HepG2 (cell line): ENCODE results near the gene EEFSEC. TPM values are rescaled to one million over a fixed set of nuclear protein-coding genes. Genes with fewer than 3 reads are reported as not detected.

ENCODE experiments used
- ATAC-seq: fragments of 200-7000 bp; cut with Tn5 transposase; 3 replicates; pipeline ENCODE4 v1.9.1; 2020; ENCODE audit warnings: mild to moderate bottlenecking, moderate library complexity
- BruUV-seq: library from RNA; stranded (reverse); fragments of 400-500 nt; replicated peaks from 2 replicates; lab custom pipeline; 2021; lab: Mats Ljungman, UMichigan
- CTCF ChIA-PET: fragments of 300-600 bp; formaldehyde crosslinking; extraction: SDS; loops from one replicate; lab custom pipeline; 2021; ENCODE audit warnings: low total read pairs, inconsistent platforms, low intra/inter-chr PET ratio; lab: Yijun Ruan, JAX
- POLR2A ChIA-PET: fragments of 350-600 bp; sonication (Branson Sonifier 250); formaldehyde crosslinking; loops from one replicate; lab custom pipeline; 2020; ENCODE audit warnings: antibody characterized with exemption, inconsistent platforms; lab: Yijun Ruan, JAX
- DNase-seq: peaks from one replicate; pipeline ENCODE4 v3.0.0-alpha.2; 2015; ENCODE audit warnings: low spot score
- FAIRE-seq: peaks from 3 replicates; lab custom pipeline; 2011; peaks lifted over from hg19 to GRCh38; lab: Jason Lieb, UNC
- H2AFZ ChIP-seq: one replicate; pipeline ENCODE4 v1.6.1; 2011; ENCODE audit warnings: low read length, inconsistent platforms
- H3K27ac ChIP-seq: fragments of 300-600 bp; 3 replicates; pipeline ENCODE4 v1.8.0; 2011; ENCODE audit warnings: mixed run types, mild to moderate bottlenecking, mixed read lengths, low read length, inconsistent platforms; ENCODE audit not compliant: insufficient read depth; ENCODE audit errors: extremely low read length
- H3K27me3 ChIP-seq, 2 experiments: fragments of 200-600 bp in 1 of 2; 2 replicates in 1 of 2; 3 replicates in 1 of 2; pipeline versions ENCODE4 v1.6.0 to v1.8.0; 2011; ENCODE audit warnings: low read length in 2 of 2, mild to moderate bottlenecking in 2 of 2, moderate library complexity in 2 of 2, inconsistent platforms in 1 of 2; ENCODE audit not compliant: insufficient read depth in 2 of 2, control insufficient read depth in 1 of 2
- H3K36me3 ChIP-seq, 2 experiments: fragments of 200-600 bp in 1 of 2; replicated peaks in 1 of 2; 2 replicates in 1 of 2; 3 replicates in 1 of 2; pipeline versions ENCODE4 v1.5.1 to v1.8.0; 2011; ENCODE audit warnings: low read length in 2 of 2, inconsistent platforms in 1 of 2; ENCODE audit not compliant: insufficient read depth in 2 of 2, control insufficient read depth in 1 of 2
- H3K4me1 ChIP-seq: 2 replicates; pipeline ENCODE4 v1.5.1; 2012; ENCODE audit warnings: low read length, inconsistent platforms; ENCODE audit not compliant: insufficient read depth
- H3K4me2 ChIP-seq: 2 replicates; pipeline ENCODE4 v1.6.0; 2011; ENCODE audit warnings: low read depth, low read length, inconsistent platforms
- H3K4me3 ChIP-seq, 3 experiments: fragments of 200-600 bp in 1 of 3; sonication (generic), shearing (Covaris generic) in 1 of 3; replicated peaks in 1 of 3; 2 replicates each; pipeline ENCODE4 v1.5.1; 2011 to 2016; ENCODE audit warnings: low read length in 3 of 3, inconsistent platforms in 2 of 3, low read depth in 2 of 3, mild to moderate bottlenecking in 2 of 3, control low read depth in 1 of 3, mixed read lengths in 1 of 3; ENCODE audit not compliant: insufficient read depth in 1 of 3
- H3K79me2 ChIP-seq: one replicate; pipeline ENCODE4 v1.6.1; 2011; ENCODE audit warnings: low read length, inconsistent platforms; ENCODE audit not compliant: insufficient read depth
- H3K9ac ChIP-seq: 2 replicates; pipeline ENCODE4 v1.6.0; 2011; ENCODE audit warnings: mild to moderate bottlenecking, low read depth, low read length, inconsistent platforms; ENCODE audit not compliant: insufficient read depth
- H3K9me3 ChIP-seq: 2 replicates; pipeline ENCODE4 v1.5.1; 2012; ENCODE audit warnings: mild to moderate bottlenecking, low read length
- H4K20me1 ChIP-seq: 2 replicates; pipeline ENCODE4 v1.6.0; 2011; ENCODE audit warnings: inconsistent platforms, mild to moderate bottlenecking, low read length, moderate library complexity; ENCODE audit not compliant: insufficient read depth
- HMG20A ChIP-seq: IDR thresholded peaks from 2 replicates; pipeline ENCODE4 v1.6.1; 2016; ENCODE audit warnings: borderline replicate concordance
- HMG20B ChIP-seq: conservative IDR thresholded peaks from 2 replicates; pipeline ENCODE4 v1.6.1; 2016; ENCODE audit warnings: missing genetic modification reagents, missing compliant biosample characterization
- NFE2L2 ChIP-seq: fragments of 150-350 bp; IDR thresholded peaks from 2 replicates; pipeline ENCODE4 v1.6.1; 2014; ENCODE audit warnings: low read length
- RCOR2 ChIP-seq: IDR thresholded peaks from 2 replicates; pipeline ENCODE4 v1.6.1; 2016; ENCODE audit warnings: missing biosample characterization, missing genetic modification reagents
- REL ChIP-seq: sonication (generic); formaldehyde crosslinking; conservative IDR thresholded peaks from 2 replicates; pipeline ENCODE4 v1.8.0; 2022; ENCODE audit warnings: mild to moderate bottlenecking, missing genetic modification reagents, moderate library complexity
- RXRA ChIP-seq: sonication (generic); formaldehyde crosslinking; IDR thresholded peaks from 2 replicates; pipeline ENCODE4 v1.5.1; 2020; ENCODE audit warnings: missing genetic modification reagents
- TFDP1 ChIP-seq: IDR thresholded peaks from 2 replicates; pipeline ENCODE4 v1.6.1; 2016; ENCODE audit warnings: missing compliant biosample characterization, missing genetic modification reagents, borderline replicate concordance
- ZBTB21 ChIP-seq: sonication (generic); formaldehyde crosslinking; IDR thresholded peaks from 2 replicates; pipeline ENCODE4 v1.4.0; 2020; ENCODE audit warnings: missing genetic modification reagents
- ZFP1 ChIP-seq: IDR thresholded peaks from 2 replicates; pipeline ENCODE4 v1.6.1; 2016
- ZNF34 ChIP-seq: sonication (generic); formaldehyde crosslinking; IDR thresholded peaks from 2 replicates; pipeline ENCODE4 v1.4.0; 2020; ENCODE audit warnings: mild to moderate bottlenecking, missing genetic modification reagents, borderline replicate concordance
- ZNF562 ChIP-seq: sonication (generic); formaldehyde crosslinking; IDR thresholded peaks from 2 replicates; pipeline ENCODE4 v1.8.0; 2022; ENCODE audit warnings: missing genetic modification reagents, borderline replicate concordance
- ZNF615 ChIP-seq: sonication (generic); formaldehyde crosslinking; IDR thresholded peaks from 2 replicates; pipeline ENCODE4 v1.5.0; 2020; ENCODE audit warnings: mild to moderate bottlenecking, missing genetic modification reagents, borderline replicate concordance
- ZNF777 ChIP-seq: sonication (generic); formaldehyde crosslinking; IDR thresholded peaks from 2 replicates; pipeline ENCODE4 v1.4.0; 2020; ENCODE audit warnings: missing genetic modification reagents
- WGBS: methylation state at CpG from one replicate; pipeline ENCODE4 v1.1.6; 2017; ENCODE audit warnings: low lambda C conversion rate; 5-methylcytosine and 5-hydroxymethylcytosine counted together
- in situ Hi-C: cut with HindIII; loops from 2 replicates; pipeline ENCODE4 v1.10.0; 2017; ENCODE audit warnings: low pct_unique_long_range_greater_than_20kb; ENCODE audit not compliant: extremely low pct_ligation_motif_present
- intact Hi-C: fragments of 100-400 bp; cut with micrococcal nuclease; formaldehyde crosslinking; loops from one replicate; pipeline ENCODE4 v1.10.0; 2022; ENCODE audit not compliant: unreplicated experiment
- polyA plus RNA-seq, 8 experiments: library from polyadenylated mRNA; depleted of rRNA in 3 of 8; stranded (reverse) in 7 of 8; unstranded in 1 of 8; fragments of >200 nt; fragmentation: Illumina TruSeq in 4 of 8; extraction: Trizol in 4 of 8; gene quantifications; 2 replicates each; pipeline versions ENCODE4 v1.2.1 to v1.2.3, GENCODE V29; 2011 to 2016; ENCODE audit warnings: low read depth in 4 of 8, missing spikeins in 1 of 8, mixed read lengths in 1 of 8; ENCODE audit not compliant: insufficient read depth in 1 of 8
- total RNA-seq, 5 experiments: library from RNA; depleted of rRNA; stranded (reverse); fragments of >200 nt; fragmentation: Illumina TruSeq; extraction: Trizol; gene quantifications; 2 replicates each; pipeline ENCODE4 v1.2.3, GENCODE V29; 2016; ENCODE audit warnings: low read depth in 1 of 5

Gene EEFSEC
- total and polyA plus RNA-seq, 2 of the 13 experiments (the other 11 are each of a cell fraction or from before 2014, with no cell fraction given), result 6.4 to 24.2 TPM

- no peaks in the 10 kb centered on the region for H3K4me1 ChIP-seq
- no peak overlapping the region for H3K9ac ChIP-seq
- H3K27me3 ChIP-seq, result no peaks in the 10 kb centered on the region
- H3K79me2 ChIP-seq, result no peaks in the 10 kb centered on the region
- BruUV-seq, result no TSS peak
- CTCF ChIA-PET, result no interaction called here
- POLR2A ChIA-PET, result no interaction called here
- H2AFZ ChIP-seq, result no peak overlapping the region
- peaks cover 20 to 61% of the 10 kb centered on the region in 2 experiments for H3K36me3 ChIP-seq
- TF ChIP-seq NFE2L2 (no peak), HMG20A (CRISPR knock-in tag) (no peak)
- 97% methylated on average over 6 of the region's 6 CpGs for WGBS
- intact Hi-C loops (no loop called here), in situ Hi-C loops (no loop called here)
- DNase-seq (no peak), ATAC-seq (no peak), FAIRE-seq (no peak)
- H3K9me3 ChIP-seq, result peaks cover 17% of the 10 kb centered on the region
- H4K20me1 ChIP-seq, result no peaks in the 10 kb centered on the region
- H3K27ac ChIP-seq, result no peak overlapping the region
- no peak overlapping the region for H3K4me3 ChIP-seq
- no peak overlapping the region for H3K4me2 ChIP-seq
These were observed 110.7 kb downstream of the EEFSEC start for GRCh38 chr3:128263946-128264345.

- ATAC-seq (no peak), DNase-seq (no peak), FAIRE-seq (no peak)
- in situ Hi-C loops, result no loop called here
- Histone ChIP-seq H2AFZ (no peak overlapping the region), H4K20me1 (no peaks in the 10 kb centered on the region), H3K4me3 (no peak overlapping the region), H3K27me3 (no peaks in the 10 kb centered on the region), H3K9me3 (no peaks in the 10 kb centered on the region), H3K9ac (no peak overlapping the region), H3K79me2 (no peaks in the 10 kb centered on the region), H3K27ac (no peak overlapping the region), H3K4me1 (no peaks in the 10 kb centered on the region), H3K4me2 (no peak overlapping the region), H3K36me3 (peaks cover 23 to 54% of the 10 kb centered on the region in 2 experiments)
- no TSS peak for BruUV-seq
- intact Hi-C loops, result no loop called here
- CTCF ChIA-PET, result no interaction called here
- WGBS, result 80% methylated on average over 1 of the region's 1 CpG
- POLR2A ChIA-PET, result no interaction called here
- TF ChIP-seq ZNF777 (CRISPR knock-in tag) (no peak), REL (CRISPR knock-in tag) (no peak), ZNF615 (CRISPR knock-in tag) (no peak), RXRA (CRISPR knock-in tag) (no peak), ZBTB21 (CRISPR knock-in tag) (no peak), ZFP1 (CRISPR knock-in tag) (no peak), ZNF562 (CRISPR knock-in tag) (no peak), RCOR2 (CRISPR knock-in tag) (no peak), ZNF34 (no peak), HMG20B (no peak), TFDP1 (CRISPR knock-in tag) (no peak)
These were observed 113.2 kb downstream of the EEFSEC start for GRCh38 chr3:128266453-128266852.
